Fibroblast of lung (primary cell): ENCODE measurements around the gene C9.
"Not testable (repeated sequence)": the region's sequence is repeated elsewhere in the genome, so short reads cannot be mapped to it uniquely, and the experiment has no call there.

ENCODE experiments used
- EZH2 ChIP-seq: IDR thresholded peaks from 2 replicates; pipeline ENCODE4 v1.5.1; 2012; ENCODE audit warnings: low read length, control low read depth, mild to moderate bottlenecking; ENCODE audit errors: missing control alignments
- TF ChIP-seq, protein P1 (sequence below), 2 donors: IDR thresholded peaks in 1 of 2; conservative IDR thresholded peaks in 1 of 2; 1 replicate in 1 of 2; 2 replicates in 1 of 2; pipeline ENCODE4 v1.5.1; 2011 to 2012; ENCODE audit warnings: low read length in 2 of 2, control low read depth in 1 of 2, inconsistent platforms in 1 of 2, low read depth in 1 of 2, mild to moderate bottlenecking in 1 of 2

DNA sequence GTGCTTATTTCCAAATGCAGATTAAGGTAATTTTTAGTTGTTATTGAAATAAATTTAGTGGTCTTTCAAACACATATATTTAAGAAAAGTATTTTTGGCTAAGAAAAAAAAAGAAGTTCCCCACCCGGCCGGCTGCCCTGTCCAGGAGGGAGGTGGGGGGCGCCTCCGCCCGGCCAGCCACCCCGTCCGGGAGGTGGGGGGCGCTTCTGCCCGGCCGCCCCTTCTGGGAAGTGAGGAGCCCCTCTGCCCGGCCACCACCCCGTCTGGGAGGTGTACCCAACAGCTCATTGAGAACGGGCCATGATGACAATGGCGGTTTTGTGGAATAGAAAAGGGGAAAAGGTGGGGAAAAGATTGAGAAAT, 91.4 kb downstream of the C9 start:
- TF ChIP-seq, protein P1, sequence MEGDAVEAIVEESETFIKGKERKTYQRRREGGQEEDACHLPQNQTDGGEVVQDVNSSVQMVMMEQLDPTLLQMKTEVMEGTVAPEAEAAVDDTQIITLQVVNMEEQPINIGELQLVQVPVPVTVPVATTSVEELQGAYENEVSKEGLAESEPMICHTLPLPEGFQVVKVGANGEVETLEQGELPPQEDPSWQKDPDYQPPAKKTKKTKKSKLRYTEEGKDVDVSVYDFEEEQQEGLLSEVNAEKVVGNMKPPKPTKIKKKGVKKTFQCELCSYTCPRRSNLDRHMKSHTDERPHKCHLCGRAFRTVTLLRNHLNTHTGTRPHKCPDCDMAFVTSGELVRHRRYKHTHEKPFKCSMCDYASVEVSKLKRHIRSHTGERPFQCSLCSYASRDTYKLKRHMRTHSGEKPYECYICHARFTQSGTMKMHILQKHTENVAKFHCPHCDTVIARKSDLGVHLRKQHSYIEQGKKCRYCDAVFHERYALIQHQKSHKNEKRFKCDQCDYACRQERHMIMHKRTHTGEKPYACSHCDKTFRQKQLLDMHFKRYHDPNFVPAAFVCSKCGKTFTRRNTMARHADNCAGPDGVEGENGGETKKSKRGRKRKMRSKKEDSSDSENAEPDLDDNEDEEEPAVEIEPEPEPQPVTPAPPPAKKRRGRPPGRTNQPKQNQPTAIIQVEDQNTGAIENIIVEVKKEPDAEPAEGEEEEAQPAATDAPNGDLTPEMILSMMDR (conservative IDR thresholded peaks at IDR 0.05 in 1 of 2, IDR thresholded peaks at IDR 0.05 in 1 of 2; ENCODE audit: low read depth in 1 of 2, low read length in 2 of 2): not testable (repeated sequence)
- not testable (repeated sequence) for TF ChIP-seq EZH2
